DND-41 (cell line): Measurements from ENCODE around the gene DUSP10.

ENCODE experiments used
- ATAC-seq: fragments of 200-7000 bp; cut with Tn5 transposase; 3 replicates; pipeline ENCODE4 v1.9.1; 2021; ENCODE audit warnings: low read depth; ENCODE audit not compliant: insufficient read depth
- DNase-seq: peaks from one replicate; pipeline ENCODE4 v3.0.0-alpha.2; 2020
- H2AFZ ChIP-seq: 2 replicates; pipeline ENCODE4 v1.6.0; 2012; ENCODE audit warnings: low read depth, low read length
- H3K27ac ChIP-seq: 2 replicates; pipeline ENCODE4 v1.5.1; 2012; ENCODE audit warnings: low read length, inconsistent platforms
- H3K27me3 ChIP-seq: fragments of 200-600 bp; sonication (generic); 2 replicates; pipeline ENCODE4 v1.6.0; 2012; ENCODE audit warnings: low read length, mild to moderate bottlenecking, inconsistent platforms; ENCODE audit not compliant: insufficient read depth, poor library complexity
- H3K36me3 ChIP-seq: 2 replicates; pipeline ENCODE4 v1.5.1; 2012; ENCODE audit warnings: low read length, inconsistent platforms; ENCODE audit not compliant: insufficient read depth
- H3K4me1 ChIP-seq: 2 replicates; pipeline ENCODE4 v1.5.1; 2012; ENCODE audit warnings: mild to moderate bottlenecking, low read length; ENCODE audit not compliant: insufficient read depth
- H3K4me2 ChIP-seq: 2 replicates; pipeline ENCODE4 v1.6.0; 2012; ENCODE audit warnings: mild to moderate bottlenecking, moderate library complexity, low read length, inconsistent platforms; ENCODE audit not compliant: insufficient read depth
- H3K4me3 ChIP-seq, 2 experiments: fragments of 200-600 bp in 1 of 2; shearing (Covaris generic) in 1 of 2; 2 replicates each; pipeline ENCODE4 v1.5.1; 2012 to 2016; ENCODE audit warnings: inconsistent platforms in 2 of 2, low read length in 2 of 2, mild to moderate bottlenecking in 2 of 2, low read depth in 1 of 2, moderate library complexity in 1 of 2
- H3K79me2 ChIP-seq: 2 replicates; pipeline ENCODE4 v1.6.0; 2012; ENCODE audit warnings: low read length, inconsistent platforms; ENCODE audit not compliant: insufficient read depth
- H3K9ac ChIP-seq: 2 replicates; pipeline ENCODE4 v1.6.0; 2012; ENCODE audit warnings: low read depth, mild to moderate bottlenecking, inconsistent platforms, low read length, moderate library complexity
- H3K9me3 ChIP-seq: 2 replicates; pipeline ENCODE4 v1.5.1; 2012; ENCODE audit warnings: low read length, moderate library complexity, mild to moderate bottlenecking, inconsistent platforms; ENCODE audit not compliant: insufficient read depth, severe bottlenecking
- H4K20me1 ChIP-seq: 2 replicates; pipeline ENCODE4 v1.6.0; 2012; ENCODE audit warnings: low read length; ENCODE audit not compliant: insufficient read depth
- EZH2 ChIP-seq: IDR thresholded peaks from 3 replicates; pipeline ENCODE4 v1.6.1; 2012; ENCODE audit warnings: borderline replicate concordance, low read depth, mild to moderate bottlenecking, moderate library complexity, low read length, inconsistent platforms; ENCODE audit not compliant: severe bottlenecking
- TF ChIP-seq, protein P1 (sequence below): IDR thresholded peaks from 2 replicates; pipeline ENCODE4 v1.5.1; 2012; ENCODE audit warnings: borderline replicate concordance, low read length, moderate library complexity, mild to moderate bottlenecking; ENCODE audit not compliant: poor library complexity, severe bottlenecking; ENCODE audit errors: extremely low read depth

DUSP10 gene

DNA sequence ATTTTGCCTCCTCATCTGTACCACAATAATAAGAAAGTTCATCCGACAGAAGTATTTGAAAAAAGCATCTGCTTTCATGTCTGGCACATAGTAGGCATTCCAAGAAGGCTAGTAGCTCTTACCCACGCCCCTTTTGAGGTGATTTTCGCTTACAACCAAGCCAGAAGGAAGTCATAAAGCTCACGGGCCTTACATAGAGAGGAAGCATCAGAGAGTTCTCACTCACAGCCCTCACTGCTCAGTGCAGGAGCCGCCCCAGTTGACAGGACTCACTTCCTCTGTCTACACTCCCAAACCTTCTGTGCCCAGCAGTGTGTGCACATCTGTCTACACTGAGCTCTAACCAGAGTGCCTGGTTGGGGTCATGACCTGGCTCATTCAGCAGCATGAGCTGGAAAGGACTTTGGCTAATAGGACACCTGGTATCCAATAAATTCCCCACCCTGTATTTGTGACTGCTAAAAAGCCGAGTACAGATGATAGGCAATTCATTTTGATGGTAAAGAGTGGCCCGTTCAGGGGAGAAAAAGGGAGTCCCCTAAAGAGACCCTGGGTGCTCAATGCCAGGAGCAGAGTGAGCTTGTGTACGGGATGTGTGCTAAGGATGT lies 36.8 kb upstream of the DUSP10 start:
- Histone ChIP-seq H3K79me2 (no peaks in the 10 kb centered on the region), H3K4me2 (peak overlapping the region; percentile 49), H3K4me1 (peaks cover 62% of the 10 kb centered on the region), H3K9ac (peak overlapping the region; percentile 23; the same call in 1 of the 2 replicates), H4K20me1 (peaks cover under 1% of the 10 kb centered on the region; the same call in 1 of the 2 replicates), H3K4me3 (no peak overlapping the region), H3K27ac (peak overlapping the region; percentile 75), H3K36me3 (no peaks in the 10 kb centered on the region), H3K9me3 (no peaks in the 10 kb centered on the region), H2AFZ (no peak overlapping the region), H3K27me3 (no peaks in the 10 kb centered on the region)
- DNase-seq (peak; percentile 60), ATAC-seq (peak; percentile 52)
- TF ChIP-seq EZH2: no peak
- TF ChIP-seq, protein P1, sequence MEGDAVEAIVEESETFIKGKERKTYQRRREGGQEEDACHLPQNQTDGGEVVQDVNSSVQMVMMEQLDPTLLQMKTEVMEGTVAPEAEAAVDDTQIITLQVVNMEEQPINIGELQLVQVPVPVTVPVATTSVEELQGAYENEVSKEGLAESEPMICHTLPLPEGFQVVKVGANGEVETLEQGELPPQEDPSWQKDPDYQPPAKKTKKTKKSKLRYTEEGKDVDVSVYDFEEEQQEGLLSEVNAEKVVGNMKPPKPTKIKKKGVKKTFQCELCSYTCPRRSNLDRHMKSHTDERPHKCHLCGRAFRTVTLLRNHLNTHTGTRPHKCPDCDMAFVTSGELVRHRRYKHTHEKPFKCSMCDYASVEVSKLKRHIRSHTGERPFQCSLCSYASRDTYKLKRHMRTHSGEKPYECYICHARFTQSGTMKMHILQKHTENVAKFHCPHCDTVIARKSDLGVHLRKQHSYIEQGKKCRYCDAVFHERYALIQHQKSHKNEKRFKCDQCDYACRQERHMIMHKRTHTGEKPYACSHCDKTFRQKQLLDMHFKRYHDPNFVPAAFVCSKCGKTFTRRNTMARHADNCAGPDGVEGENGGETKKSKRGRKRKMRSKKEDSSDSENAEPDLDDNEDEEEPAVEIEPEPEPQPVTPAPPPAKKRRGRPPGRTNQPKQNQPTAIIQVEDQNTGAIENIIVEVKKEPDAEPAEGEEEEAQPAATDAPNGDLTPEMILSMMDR: no peak

DNA sequence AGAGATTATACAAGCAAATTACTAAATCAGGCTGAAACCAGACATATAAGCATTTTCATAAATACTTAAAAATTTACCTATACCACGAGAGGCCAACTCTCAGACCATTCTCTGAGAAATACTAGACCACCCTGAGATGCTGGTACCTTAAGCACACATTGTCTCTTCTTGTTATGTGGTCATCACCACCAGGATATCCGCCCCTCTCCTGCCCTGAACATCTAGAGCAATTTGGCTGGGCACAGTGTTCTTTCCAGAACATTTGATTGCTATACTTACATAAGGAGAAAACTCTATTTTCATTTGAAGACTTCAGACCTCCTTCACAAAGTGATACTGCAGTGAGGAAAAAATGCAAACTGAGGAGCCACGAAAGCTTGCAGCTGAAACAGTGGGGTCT lies 36.2 kb upstream of the DUSP10 start:
- Histone ChIP-seq H3K79me2 (no peaks in the 10 kb centered on the region), H3K36me3 (no peaks in the 10 kb centered on the region), H3K4me3 (no peak overlapping the region), H4K20me1 (no peaks in the 10 kb centered on the region), H3K27ac (peak overlapping the region; percentile 75), H3K27me3 (no peaks in the 10 kb centered on the region), H2AFZ (no peak overlapping the region), H3K4me2 (peak overlapping the region; percentile 49), H3K9ac (peak overlapping the region; percentile 23; the same call in 1 of the 2 replicates), H3K9me3 (no peaks in the 10 kb centered on the region), H3K4me1 (peaks cover 57% of the 10 kb centered on the region)
- ATAC-seq (peak; percentile 27), DNase-seq (no peak)
- no peak for TF ChIP-seq EZH2
- TF ChIP-seq, protein P1: no peak

DNA sequence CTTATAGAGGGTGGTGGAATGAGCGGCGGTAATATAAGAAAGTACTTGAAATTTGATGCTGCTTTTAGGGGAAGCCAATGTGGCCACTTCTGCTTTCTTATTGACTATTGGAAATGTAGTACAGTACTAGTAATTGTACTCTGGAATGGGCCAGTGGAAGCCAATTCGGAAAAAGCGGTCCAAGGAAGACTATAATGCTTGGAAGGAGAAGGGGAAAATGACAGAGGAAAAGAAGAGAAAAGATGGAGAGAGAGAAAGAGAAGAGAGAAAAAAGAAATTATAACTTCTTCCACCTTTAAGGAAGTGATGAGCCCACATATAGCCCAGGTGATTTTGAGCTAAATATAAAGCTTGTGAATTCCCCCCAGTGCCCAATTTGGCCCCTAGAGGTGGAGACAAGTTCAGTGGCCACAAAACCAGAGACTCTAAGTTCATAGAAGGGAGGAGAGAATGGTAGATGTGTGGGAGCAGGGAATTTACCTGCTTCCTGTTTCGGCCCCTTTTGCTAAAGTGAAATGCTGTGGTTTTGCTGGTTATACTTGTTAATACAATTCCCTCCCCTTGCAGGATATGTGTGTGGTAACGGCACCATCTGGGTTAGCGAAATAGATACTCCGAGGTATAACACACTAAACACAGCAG lies 35.7 kb upstream of the DUSP10 start:
- H3K9ac ChIP-seq: no peak overlapping the region
- H3K9me3 ChIP-seq: no peaks in the 10 kb centered on the region
- H3K27ac ChIP-seq: peak overlapping the region; percentile 75
- H2AFZ ChIP-seq: no peak overlapping the region
- H3K79me2 ChIP-seq: no peaks in the 10 kb centered on the region
- no peaks in the 10 kb centered on the region for H3K36me3 ChIP-seq
- DNase-seq (peak; percentile 77), ATAC-seq (peak; percentile 89)
- no peaks in the 10 kb centered on the region for H4K20me1 ChIP-seq
- no peak overlapping the region for H3K4me3 ChIP-seq
- TF ChIP-seq, protein P1: peak; percentile 44
- TF ChIP-seq EZH2: no peak
- H3K4me2 ChIP-seq: peak overlapping the region; percentile 49; the same call in 1 of the 2 replicates
- H3K4me1 ChIP-seq: peaks cover 51% of the 10 kb centered on the region
- H3K27me3 ChIP-seq: no peaks in the 10 kb centered on the region
